HG02610 (cell line): ENCODE results near the gene RXRA.

Source experiments
- ATAC-seq: cut with Tn5 transposase; IDR thresholded peaks from one replicate; pipeline ENCODE4 v1.9.1; 2021; ENCODE audit warnings: mild to moderate bottlenecking, moderate library complexity; ENCODE audit not compliant: unreplicated experiment

The RXRA gene

DNA sequence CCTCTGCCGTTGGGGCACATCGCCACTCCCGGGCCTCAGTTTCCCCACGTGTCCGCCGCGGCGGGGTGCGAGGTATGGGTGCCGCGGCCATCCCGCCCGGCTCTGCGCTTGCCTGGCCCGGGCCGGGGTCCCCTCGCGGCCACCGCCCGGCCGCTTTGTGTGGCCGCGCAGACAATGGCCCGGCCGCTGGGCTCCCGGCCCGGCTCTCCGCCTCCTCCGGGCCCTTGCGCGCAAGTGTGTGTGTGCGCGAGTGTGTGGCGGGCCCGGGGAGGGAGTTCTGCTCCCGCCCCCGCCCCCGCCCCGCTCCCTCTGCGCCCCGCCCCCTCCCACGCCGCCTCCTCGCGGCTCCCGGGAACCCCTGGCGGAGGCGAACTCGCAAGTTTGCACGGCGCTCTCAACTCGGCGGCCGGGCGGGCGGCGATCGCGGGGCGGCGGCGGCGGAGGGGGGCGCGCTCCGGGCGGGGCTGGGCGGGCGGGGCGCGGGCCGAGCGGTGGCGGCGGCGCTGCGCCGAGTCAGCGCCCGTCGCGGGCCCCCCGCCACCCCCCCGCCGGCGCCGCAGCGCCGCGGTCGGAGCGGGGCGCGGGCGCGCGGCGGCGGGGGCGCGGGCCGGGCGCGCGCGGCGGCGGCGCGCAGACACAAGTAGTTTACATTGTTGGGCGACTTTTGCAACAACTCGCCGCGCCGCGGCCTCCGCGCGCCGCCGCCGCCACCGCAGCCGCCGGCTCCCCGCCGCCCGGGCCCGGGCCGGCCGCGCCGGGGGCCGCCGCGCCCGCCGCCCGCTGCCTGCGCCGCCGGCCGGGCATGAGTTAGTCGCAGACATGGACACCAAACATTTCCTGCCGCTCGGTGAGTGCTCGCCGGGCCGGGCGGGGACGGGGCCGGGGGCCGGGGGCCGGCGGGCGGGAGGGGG, at the start of gene RXRA:
TSS of gene RXRA (plus strand) at position 643 of the 911 bp plus-strand sequence. CDS start at position 820, 177 bp downstream.
- no peak for ATAC-seq

DNA sequence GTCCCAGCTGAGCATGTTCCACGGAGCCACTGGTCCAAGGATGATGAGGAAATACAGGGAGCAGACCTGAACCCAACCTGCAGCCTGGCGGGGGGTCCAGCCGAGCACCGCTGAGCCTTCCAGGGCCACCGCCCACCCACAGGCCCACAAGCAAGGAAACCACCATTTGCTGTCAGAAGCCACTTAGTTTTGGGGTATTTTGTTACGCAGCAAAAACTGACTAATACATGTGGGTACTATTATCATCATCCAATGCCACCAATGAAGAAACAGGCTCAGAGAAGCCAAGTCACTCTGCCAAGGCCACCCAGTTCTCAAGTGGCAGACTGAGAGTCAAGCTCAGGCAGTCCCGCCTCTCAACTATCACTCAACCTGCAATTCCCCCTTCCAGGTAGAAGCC, 48.0 kb upstream of the RXRA start:
- ATAC-seq: no peak

DNA sequence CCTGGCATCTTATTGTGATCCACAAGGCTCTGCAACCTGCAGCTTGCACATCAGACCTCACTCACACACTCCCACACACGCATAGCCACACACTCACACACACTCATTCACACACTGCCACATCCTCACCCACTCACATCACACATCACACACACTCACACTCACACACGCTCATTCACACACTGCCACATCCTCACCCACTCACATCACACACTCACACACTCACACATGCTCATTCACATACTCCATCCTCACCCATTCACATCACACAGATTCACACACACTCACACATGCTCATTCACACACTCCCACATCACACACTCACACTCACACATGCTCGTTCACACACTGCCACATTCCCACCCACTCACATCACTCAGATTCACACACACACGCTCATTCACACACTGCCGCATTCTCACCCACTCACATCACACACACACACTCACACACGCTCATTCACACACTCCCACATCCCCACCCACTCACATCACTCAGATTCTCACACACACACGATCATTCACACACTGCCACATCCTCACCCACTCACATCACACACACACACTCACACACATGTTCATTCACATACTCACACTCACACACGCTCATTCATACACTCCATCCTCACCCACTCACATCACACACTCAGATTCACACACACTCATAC, 47.1 kb upstream of the RXRA start:
- no peak for ATAC-seq

DNA sequence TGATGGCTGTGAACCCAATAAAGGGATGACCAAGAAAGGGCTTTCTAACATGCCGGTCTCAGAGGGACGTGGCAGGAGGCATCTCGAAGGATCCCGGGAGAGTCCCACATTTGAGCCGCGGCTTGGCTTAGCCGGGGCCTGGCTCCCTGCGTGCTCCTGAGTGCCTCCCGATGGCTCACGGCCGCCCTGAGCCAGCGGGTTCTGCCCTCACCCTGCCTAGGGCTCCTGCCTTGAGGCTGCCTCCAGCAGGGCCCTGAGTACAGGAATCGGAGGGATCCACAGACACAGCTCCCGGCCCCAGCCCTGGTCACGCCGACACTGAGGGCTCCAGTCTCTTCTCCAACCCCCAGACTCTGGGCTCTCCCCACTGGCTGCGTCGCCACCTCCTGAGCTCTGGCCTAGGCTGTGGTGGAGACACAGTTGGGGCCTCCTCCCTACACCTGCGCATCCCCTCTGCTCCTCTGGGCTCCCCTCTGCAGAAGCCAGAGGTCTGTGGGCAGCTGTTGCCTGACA, 44.1 kb upstream of the RXRA start:
- ATAC-seq: no peak

DNA sequence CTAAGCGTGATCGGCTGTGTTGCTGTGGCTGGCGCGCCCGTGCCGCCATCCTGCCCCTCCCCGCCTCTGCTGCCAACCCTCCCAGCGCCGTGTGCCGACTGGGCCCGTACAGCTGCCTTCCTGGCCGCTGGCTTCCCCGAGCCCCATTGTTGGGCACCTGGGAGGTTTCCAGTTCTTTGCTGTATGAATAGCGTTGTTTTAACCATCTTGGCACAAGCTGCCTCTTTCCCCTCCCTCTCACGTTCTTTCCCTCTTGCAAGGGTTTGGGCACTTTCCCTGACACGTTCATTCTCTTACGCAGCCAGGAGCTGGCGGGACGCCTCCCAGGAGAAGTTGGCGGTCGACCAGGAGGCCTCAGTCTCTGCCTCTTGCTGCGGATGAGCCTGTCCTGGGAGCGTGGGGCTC, 43.1 kb upstream of the RXRA start:
- no peak for ATAC-seq

DNA sequence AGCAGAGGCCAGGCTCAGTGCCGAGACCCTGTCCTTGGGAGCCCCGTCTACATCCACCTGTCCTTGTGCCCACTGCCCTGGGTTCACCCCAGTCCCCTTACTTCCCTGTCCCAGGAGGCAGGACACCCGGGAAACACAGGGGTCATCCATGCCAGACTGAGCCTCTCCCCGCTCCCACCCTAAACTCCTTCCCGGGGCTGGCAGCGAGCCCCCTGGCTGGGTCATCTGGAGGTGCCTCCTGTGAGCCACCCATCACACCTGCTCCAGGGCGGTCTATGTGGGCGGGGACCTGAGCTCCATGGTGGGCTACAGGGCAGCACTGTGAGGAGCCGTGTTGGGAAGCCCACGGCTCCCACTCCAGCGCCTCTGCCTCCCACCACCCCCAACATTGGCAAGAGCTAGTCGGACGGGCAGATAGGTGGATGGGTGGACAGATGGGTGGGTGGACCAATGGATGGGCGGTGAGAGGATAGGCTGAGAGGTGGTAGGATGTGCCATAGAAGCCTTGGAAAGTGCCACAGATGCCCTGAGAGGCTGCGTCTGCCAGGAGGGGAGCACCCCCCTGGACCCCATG, 42.5 kb upstream of the RXRA start:
- ATAC-seq: no peak

DNA sequence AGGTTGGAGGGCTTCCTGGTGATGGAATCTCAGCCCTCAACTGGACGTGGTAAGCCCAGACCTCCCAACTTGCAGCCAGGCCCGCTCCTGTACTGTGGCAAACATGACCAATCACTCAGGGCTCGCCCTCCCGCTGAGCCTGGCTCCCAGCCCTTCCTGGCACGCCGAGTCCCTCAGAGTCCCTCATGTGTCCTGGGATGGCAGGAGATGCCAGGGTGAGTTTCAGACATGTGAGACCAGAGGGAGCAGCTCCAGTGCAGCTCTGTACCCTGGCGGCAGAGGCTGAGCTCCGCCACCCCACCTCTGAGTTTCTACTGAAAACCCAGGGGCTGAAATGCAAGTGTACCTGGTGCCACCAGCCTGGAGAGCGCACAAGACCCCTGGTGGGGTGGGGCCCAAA, 42.0 kb upstream of the RXRA start:
- ATAC-seq: no peak

DNA sequence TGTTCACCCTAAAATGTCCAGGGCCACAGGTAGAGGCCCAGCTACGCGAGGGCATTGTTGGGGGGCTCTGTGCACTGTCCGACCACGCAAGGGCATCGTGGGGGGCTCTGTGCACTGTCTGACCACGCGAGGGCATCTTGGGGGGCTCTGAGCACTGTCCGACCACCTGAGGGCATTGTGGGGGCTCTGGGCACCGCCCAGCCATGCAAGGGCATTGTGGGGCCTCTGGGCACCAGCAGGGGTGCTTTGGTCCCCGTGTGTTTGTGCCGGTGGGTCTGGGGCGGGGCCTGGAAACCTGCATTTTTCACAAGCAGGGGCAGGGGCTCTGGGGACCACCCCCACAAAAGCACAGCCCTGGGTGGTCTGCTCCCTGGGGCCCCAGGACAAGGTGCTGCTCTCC, 41.5 kb upstream of the RXRA start:
- ATAC-seq: no peak

DNA sequence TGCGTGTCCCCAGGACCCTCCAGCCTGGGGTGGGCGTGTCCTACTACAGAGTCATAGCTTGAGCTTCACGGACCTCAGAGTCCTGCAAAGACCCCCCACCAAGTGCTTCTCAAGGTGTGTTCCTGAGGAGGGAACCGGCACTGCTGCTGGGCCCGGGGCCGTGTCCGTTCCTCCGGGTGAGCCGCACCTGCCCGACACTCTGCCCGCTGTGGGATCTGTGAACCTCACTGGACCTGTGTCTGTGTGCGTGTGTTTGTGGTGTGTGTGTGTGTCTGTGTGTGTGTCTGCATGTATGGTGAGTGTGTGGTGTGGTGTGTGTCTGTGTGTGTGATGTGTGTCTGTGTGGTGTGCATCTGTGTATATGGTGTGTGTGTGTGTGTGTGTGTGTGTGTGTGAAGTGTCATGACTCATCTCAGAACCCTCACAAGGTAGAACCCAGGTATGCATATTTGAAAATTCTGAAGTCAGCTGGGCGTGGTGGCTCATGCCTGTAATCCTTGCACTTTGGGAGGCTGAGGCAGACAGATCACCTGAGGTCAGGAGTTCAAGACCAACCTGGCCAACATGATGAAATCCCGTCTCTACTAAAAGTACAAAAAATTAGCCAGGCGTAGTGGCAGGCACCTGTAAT, 40.9 kb upstream of the RXRA start:
- ATAC-seq: no peak

DNA sequence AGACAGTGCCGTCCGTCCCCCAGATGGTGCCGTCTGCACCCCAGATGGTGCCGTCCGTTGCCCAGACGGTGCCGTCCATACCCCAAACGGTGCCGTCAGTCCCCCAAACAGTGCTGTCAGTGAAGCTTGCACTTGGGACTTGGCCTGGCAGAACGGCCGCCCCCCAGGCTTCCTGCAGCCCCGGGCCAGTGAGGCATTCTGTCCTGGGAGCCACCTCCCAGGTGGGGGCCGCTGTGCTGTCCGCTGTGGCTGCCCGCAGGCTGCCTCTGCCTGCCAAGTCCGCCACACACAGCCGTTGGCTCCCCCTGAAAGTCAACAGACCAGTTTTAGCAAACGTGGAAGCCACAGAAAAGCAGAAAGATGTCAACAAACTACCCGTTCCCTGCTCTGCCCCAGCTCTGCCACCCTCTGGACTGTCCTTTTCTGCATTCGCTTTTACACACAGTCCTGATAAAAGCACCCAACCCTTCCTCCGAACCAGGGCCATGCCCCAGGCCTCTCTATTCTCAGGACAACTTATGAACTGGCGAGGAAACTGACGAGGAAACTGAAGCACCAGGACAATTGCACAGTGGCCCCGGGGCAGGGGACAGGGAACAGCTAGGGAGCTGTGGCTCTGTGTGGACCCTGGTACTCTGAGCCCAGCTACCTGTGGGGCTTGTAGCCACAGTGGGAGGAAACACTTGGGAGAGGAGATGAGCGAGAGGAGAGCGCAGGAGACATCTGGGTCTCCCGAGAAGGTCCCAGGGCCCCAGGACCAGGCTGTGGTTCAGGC, 39.6 kb upstream of the RXRA start:
- ATAC-seq: no peak

DNA sequence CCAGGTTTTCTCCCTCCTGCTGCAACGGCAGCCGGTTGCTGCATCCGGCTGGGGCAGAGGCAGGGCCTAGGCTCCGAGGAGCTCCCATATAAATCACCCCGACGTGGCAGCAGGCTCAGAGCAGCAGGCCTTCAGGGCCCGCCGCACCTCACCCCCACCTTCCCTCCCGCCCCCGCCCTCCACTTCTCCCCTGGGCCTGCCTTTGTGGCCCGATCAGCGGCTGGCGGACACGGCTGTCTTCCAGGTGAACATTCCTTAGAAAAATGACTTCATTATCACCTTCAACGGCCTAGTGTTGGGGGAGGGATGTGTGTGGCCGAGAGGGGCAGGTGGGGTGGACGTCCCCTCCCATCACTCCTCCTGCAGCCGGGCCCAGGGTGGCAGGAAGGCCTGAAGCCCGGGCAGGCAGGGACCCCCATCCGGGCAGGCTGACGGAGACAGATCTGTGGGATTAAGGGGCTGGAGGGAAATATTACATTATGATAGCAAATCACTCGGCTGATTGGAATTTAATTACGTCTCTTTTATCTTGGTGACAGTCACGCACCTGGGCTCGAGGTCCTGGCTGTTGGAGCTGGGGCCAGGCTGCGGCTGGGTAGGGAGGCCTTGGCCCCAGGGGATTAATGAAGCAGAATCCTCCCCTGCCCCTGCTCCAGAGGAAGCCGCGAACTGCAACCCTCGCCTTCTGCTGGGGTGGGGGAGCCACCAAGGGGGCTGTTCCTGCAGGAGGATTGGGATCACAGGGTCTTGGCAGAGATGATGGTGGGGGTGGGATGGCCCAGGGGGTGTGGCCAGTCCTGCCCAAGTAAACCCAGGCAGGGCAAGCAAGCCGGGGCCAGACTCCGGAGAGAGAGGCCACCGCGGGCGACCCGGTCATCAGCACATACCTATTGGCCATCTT, 38.4 kb upstream of the RXRA start:
- no peak for ATAC-seq

DNA sequence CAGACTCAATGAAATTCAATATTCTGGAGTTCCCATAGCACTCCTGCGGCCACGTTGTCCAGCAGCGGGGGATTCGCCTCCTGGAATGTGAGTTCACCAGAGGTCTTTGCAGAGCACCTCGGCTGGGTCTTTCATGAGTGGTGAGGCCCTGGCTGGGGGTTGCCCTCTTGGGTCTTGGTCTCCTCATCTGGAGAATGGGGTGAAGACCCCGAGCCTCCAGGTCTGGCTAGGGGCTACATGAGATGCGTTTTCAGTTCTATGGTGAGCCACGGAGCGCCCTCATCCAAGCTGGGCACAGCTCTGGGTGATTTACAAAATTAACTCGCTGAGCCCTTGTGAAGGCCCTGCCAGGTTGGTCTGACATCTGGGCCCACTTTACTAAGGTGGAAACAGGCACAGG, 37.5 kb upstream of the RXRA start:
- ATAC-seq: no peak

DNA sequence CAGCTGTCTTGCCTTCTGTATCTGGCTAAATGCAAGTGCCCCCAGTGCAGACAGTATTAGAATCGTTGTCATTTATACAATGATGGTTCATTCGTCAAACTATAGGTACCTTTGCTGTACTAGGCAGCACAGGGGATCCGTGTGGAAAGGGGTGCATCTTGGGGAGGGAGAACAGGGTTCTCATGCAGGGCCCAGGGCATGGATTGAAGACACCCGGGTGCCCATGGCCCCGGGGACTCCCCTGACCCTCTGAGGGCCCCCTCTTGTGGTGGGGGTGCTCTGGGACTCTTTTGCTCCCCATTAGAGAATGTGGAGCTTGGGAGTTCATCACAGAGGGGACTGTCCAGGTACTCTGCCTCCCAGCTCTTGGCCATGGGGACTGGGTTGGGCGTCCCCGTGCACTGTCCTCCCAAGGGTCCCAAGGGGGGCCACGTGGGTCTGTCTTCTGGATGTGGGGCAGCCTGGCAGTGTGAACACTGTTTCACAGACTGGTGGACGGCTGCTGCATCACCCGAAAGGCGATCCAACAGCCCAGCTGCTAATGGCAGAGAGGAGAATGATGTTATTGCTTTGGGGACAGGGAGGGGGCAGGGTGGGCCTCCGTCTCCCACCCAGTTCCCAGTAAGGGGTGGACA, 36.9 kb upstream of the RXRA start:
- ATAC-seq: no peak

DNA sequence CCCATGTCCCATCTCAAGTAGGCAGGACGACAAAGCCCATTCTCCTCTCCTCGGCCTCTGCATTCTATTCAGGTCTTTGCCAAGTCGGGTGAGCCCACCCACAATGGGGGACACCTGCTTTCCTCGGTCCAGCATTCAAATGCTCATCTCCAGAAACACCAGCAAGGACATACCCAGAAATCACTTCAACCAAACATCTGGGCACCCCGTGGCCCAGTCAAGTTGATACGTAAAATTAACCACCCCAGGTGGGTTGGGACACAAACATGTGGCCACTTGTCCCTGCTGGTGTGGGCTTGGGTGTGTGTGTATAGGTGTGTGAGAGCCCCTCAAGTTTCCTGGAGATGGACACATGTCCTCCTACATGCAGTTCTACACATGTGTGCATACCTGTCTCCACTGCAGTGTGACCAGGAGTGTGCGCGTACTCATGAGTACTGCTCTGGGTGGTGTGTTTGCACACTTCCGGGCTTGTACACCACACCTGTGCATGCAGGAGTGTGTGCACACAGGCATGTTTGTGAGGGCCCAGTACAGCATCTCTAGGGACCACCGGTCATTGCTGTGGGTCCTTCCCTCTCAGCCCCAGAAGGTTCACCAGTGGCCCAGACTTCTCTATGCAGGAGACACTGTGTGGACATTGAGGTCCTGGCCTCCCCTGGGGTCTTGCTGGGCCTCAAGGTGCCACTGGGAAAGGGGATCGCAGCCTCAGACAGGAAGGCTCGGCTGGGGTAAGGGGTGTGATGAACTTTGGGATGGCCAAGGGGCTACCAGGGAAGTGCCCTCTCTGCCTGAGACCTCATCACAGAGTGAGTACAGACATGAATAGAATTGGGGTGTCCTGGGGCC, 35.4 kb upstream of the RXRA start:
- no peak for ATAC-seq

DNA sequence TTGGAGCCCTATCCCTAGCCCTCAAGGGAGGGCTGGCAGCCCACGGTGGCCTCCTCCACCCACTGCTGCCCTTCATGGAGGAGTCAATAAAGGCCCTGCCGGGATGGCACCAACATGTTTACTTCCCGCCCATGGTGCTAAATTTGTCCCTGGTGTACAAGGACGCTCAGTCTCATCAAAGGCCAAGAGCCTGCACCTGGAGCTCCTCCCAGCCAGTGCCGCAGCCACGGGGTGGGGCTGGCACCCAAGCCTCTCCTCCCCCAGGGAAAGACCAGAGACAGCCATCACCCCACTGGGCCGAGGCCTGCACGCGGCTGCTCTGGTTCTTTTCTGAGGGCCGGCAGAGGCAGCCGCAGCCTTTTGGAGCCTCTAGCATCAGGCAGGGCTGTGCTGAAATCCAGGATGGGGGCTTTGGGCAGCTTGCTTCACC, 34.8 kb upstream of the RXRA start:
- no peak for ATAC-seq

DNA sequence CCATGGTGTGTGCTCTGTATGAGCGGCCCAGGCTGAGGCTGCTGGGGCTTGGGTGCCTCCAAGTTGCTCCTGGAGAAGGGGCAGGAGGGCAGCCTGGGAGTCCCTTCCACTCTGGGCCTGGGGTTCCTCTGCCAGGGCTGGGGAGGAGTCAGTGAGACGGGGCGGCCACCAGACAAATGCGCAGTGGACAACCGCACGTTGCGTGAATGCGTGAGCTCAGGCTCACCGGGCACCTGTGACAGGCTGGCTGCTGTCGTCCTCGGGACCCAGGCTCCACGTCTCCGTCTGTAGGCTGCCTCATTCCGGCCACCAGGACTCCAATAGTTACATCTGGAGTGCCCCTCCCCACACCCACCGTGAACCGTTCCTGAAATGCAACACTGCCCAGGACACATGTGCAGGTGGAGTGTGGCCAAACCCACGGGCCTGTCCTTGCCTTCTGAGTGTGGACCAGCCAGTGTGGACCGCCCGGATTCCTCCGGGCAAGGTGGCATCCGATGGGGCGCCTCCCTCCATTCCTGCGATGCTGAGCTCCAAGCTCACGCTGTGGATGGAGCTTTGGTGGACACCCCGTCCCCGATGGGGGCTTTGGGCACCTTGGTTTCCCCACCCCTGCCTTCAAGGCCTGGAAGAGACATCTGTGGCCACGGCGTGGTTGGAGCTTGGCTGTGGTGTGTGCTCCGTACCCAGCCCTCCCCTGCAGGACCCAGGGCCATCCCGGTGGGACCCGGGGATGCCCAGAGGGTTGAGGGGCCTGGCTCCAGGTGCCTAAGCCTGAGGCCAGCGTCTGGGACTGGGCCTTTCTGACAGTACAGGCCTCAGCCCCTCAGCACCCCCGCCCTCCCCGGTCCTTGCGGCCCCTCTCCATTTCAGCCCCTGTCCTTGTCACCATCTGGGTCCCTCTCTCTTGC, 34.0 kb upstream of the RXRA start:
- ATAC-seq: no peak

DNA sequence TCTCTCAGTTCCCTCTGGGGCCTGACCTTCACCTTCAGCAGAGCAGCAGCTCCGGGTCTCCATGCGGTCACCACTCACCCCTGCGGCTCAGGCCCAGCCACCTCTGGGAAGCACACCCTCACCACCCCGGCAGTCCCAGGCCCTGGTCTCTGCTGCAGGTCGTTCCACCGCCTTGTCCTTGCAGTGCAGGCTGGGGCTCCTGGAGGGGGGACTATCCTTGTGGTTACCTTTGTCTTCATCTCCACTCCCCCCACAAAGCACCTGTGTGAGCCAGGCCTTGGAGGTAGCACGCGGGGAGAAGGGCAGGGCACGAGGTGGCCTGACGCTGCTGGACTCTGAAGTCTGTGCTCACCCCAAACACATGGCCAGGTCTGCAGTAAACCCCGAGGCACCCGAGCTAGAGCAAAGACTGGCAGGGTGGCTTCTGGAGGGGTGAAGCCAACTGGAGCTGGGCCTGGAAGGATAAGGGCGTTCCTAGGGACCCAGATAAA, 33.2 kb upstream of the RXRA start:
- no peak for ATAC-seq
